Neural cell (in vitro differentiated cells): ENCODE results near the gene ODF2. TPM values are rescaled to one million over a fixed set of nuclear protein-coding genes. Genes with fewer than 3 reads are reported as not detected.
"Not testable (repeated sequence)": the region's sequence is repeated elsewhere in the genome, so short reads cannot be mapped to it uniquely, and the experiment has no call there.

Source experiments
- H2AFZ ChIP-seq: fragments of 200-600, 300-800 bp; sonication (generic), shearing (Covaris generic); 2 replicates; pipeline ENCODE4 v1.6.0; 2014; ENCODE audit warnings: low read depth, mild to moderate bottlenecking, antibody characterized with exemption, low read length, moderate library complexity
- H3F3A ChIP-seq: fragments of 200-600 bp; shearing (Covaris generic); 2 replicates; pipeline ENCODE4 v1.6.1; 2016; ENCODE audit warnings: mild to moderate bottlenecking, moderate library complexity, mixed read lengths, antibody characterized with exemption, low read length; ENCODE audit not compliant: insufficient read depth, poor library complexity, severe bottlenecking
- H3K27ac ChIP-seq: fragments of 200-600, 300-800 bp; sonication (generic), shearing (Covaris generic); 2 replicates; pipeline ENCODE4 v1.5.1; 2014; ENCODE audit warnings: mild to moderate bottlenecking, low read length, moderate library complexity
- H3K27me3 ChIP-seq: fragments of 300-800, 200-600 bp; sonication (generic), shearing (Covaris generic); 2 replicates; pipeline ENCODE4 v1.6.0; 2014; ENCODE audit warnings: mild to moderate bottlenecking, low read depth, low read length, moderate library complexity; ENCODE audit not compliant: insufficient read depth
- H3K36me3 ChIP-seq: fragments of 300-800, 200-600 bp; sonication (generic), shearing (Covaris generic); 2 replicates; pipeline ENCODE4 v1.5.1; 2014; ENCODE audit warnings: mild to moderate bottlenecking, antibody characterized with exemption, low read length, moderate library complexity; ENCODE audit not compliant: insufficient read depth
- H3K4me2 ChIP-seq: fragments of 300-800, 200-600 bp; sonication (generic), shearing (Covaris generic); 2 replicates; pipeline ENCODE4 v1.6.0; 2014; ENCODE audit warnings: mild to moderate bottlenecking, low read length
- H3K4me3 ChIP-seq: fragments of 300-800, 200-600 bp; sonication (generic), shearing (Covaris generic); 2 replicates; pipeline ENCODE4 v1.5.1; 2014; ENCODE audit warnings: mild to moderate bottlenecking, low read length, moderate library complexity
- H3K79me2 ChIP-seq: fragments of 200-600 bp; shearing (Covaris generic); replicated peaks from 2 replicates; pipeline ENCODE4 v1.6.0; 2014; ENCODE audit warnings: mild to moderate bottlenecking, low read length, moderate library complexity; ENCODE audit not compliant: insufficient read depth
- H3K9ac ChIP-seq: fragments of 300-800, 200-600 bp; sonication (generic), shearing (Covaris generic); 2 replicates; pipeline ENCODE4 v1.6.1; 2016; ENCODE audit warnings: mild to moderate bottlenecking, low read length, mixed read lengths
- H3K9me2 ChIP-seq: fragments of 200-600 bp; shearing (Covaris generic); 2 replicates; pipeline ENCODE4 v1.6.1; 2016; ENCODE audit warnings: mild to moderate bottlenecking, low read length, mixed read lengths; ENCODE audit not compliant: insufficient read depth
- H3K9me3 ChIP-seq: fragments of 200-600, 300-800 bp; sonication (generic), shearing (Covaris generic); 2 replicates; pipeline ENCODE4 v1.6.1; 2016; ENCODE audit warnings: mild to moderate bottlenecking, mixed run types, low read length, moderate library complexity, mixed read lengths
- H4K20me1 ChIP-seq: fragments of 200-600 bp; shearing (Covaris generic); 2 replicates; pipeline ENCODE4 v1.6.1; 2016; ENCODE audit warnings: mild to moderate bottlenecking, mixed run types; ENCODE audit not compliant: insufficient read depth
- EP300 ChIP-seq: fragments of 450-650 bp; conservative IDR thresholded peaks from 2 replicates; pipeline ENCODE4 v1.6.1; 2014; ENCODE audit warnings: antibody characterized with exemption, mild to moderate bottlenecking, moderate library complexity; ENCODE audit not compliant: poor library complexity, severe bottlenecking
- EZH2 ChIP-seq: fragments of 200-600, 300-800 bp; shearing (Covaris generic), sonication (generic); IDR thresholded peaks from 2 replicates; pipeline ENCODE4 v1.6.1; 2014; ENCODE audit warnings: antibody characterized with exemption, low read length, borderline replicate concordance, mild to moderate bottlenecking; ENCODE audit not compliant: insufficient read depth, poor library complexity, severe bottlenecking
- MXI1 ChIP-seq: fragments of 450-650 bp; conservative IDR thresholded peaks from 2 replicates; pipeline ENCODE4 v1.6.1; 2014; ENCODE audit warnings: antibody characterized with exemption, mild to moderate bottlenecking; ENCODE audit not compliant: poor library complexity, severe bottlenecking
- POLR2AphosphoS5 ChIP-seq: IDR thresholded peaks from 2 replicates; pipeline ENCODE4 v1.6.1; 2012
- RAD21 ChIP-seq: fragments of 450-650 bp; conservative IDR thresholded peaks from 2 replicates; pipeline ENCODE4 v1.6.1; 2014; ENCODE audit warnings: antibody characterized with exemption, mild to moderate bottlenecking, moderate library complexity
- SMC3 ChIP-seq: fragments of 450-650 bp; conservative IDR thresholded peaks from 2 replicates; pipeline ENCODE4 v1.6.1; 2014; ENCODE audit warnings: antibody characterized with exemption, mild to moderate bottlenecking, moderate library complexity; ENCODE audit not compliant: poor library complexity
- TAF1 ChIP-seq: IDR thresholded peaks from 2 replicates; pipeline ENCODE4 v1.6.1; 2012; ENCODE audit warnings: low read depth
- polyA plus RNA-seq: library from polyadenylated mRNA; depleted of rRNA; stranded (reverse); fragments of >200 nt; gene quantifications from 2 replicates; pipeline ENCODE4 v1.2.3, GENCODE V29; 2014
- TF ChIP-seq, protein P1 (sequence below): fragments of 450-650 bp; IDR thresholded peaks from 2 replicates; pipeline ENCODE4 v1.5.1; 2014; ENCODE audit warnings: antibody characterized with exemption, mild to moderate bottlenecking, moderate library complexity; ENCODE audit not compliant: poor library complexity, severe bottlenecking
- TF ChIP-seq, protein P2 (sequence below): IDR thresholded peaks from 2 replicates; pipeline ENCODE4 v1.6.1; 2012; ENCODE audit warnings: borderline replicate concordance

Gene ODF2
- polyA plus RNA-seq, 1 donor from 2014 or later: 39.3 TPM

DNA sequence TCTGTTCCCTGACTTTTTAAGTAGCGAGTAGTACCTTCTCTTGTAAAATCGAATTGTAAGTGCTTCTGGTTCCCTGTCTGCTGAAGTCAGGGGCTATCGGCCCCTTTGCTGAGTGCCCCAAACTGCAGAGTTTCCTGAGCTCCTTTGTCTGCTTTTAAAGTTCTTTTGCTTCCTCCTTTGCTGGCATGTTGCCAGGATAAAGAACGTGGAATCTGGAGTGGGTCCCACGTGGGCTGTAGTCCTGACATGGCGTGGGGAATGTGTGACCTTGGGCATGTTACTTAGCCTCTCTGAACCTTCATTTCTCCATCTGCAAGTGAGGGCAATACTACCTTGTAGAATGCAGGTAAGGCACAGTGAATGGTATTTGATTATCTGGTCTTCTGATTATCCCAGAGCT is 13.7 kb upstream of the ODF2 start:
- no peak for TF ChIP-seq RAD21
- TF ChIP-seq EP300: no peak
- TF ChIP-seq POLR2AphosphoS5: no peak
- TF ChIP-seq MXI1: no peak
- TF ChIP-seq, protein P1, sequence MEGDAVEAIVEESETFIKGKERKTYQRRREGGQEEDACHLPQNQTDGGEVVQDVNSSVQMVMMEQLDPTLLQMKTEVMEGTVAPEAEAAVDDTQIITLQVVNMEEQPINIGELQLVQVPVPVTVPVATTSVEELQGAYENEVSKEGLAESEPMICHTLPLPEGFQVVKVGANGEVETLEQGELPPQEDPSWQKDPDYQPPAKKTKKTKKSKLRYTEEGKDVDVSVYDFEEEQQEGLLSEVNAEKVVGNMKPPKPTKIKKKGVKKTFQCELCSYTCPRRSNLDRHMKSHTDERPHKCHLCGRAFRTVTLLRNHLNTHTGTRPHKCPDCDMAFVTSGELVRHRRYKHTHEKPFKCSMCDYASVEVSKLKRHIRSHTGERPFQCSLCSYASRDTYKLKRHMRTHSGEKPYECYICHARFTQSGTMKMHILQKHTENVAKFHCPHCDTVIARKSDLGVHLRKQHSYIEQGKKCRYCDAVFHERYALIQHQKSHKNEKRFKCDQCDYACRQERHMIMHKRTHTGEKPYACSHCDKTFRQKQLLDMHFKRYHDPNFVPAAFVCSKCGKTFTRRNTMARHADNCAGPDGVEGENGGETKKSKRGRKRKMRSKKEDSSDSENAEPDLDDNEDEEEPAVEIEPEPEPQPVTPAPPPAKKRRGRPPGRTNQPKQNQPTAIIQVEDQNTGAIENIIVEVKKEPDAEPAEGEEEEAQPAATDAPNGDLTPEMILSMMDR: no peak
- no peak for TF ChIP-seq SMC3
- TF ChIP-seq EZH2: no peak
- no peak for TF ChIP-seq TAF1
- TF ChIP-seq, protein P2, sequence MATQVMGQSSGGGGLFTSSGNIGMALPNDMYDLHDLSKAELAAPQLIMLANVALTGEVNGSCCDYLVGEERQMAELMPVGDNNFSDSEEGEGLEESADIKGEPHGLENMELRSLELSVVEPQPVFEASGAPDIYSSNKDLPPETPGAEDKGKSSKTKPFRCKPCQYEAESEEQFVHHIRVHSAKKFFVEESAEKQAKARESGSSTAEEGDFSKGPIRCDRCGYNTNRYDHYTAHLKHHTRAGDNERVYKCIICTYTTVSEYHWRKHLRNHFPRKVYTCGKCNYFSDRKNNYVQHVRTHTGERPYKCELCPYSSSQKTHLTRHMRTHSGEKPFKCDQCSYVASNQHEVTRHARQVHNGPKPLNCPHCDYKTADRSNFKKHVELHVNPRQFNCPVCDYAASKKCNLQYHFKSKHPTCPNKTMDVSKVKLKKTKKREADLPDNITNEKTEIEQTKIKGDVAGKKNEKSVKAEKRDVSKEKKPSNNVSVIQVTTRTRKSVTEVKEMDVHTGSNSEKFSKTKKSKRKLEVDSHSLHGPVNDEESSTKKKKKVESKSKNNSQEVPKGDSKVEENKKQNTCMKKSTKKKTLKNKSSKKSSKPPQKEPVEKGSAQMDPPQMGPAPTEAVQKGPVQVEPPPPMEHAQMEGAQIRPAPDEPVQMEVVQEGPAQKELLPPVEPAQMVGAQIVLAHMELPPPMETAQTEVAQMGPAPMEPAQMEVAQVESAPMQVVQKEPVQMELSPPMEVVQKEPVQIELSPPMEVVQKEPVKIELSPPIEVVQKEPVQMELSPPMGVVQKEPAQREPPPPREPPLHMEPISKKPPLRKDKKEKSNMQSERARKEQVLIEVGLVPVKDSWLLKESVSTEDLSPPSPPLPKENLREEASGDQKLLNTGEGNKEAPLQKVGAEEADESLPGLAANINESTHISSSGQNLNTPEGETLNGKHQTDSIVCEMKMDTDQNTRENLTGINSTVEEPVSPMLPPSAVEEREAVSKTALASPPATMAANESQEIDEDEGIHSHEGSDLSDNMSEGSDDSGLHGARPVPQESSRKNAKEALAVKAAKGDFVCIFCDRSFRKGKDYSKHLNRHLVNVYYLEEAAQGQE: no peak
- no peaks in the 10 kb centered on the region for H4K20me1 ChIP-seq
- no peaks in the 10 kb centered on the region for H3K9me2 ChIP-seq
- no peak overlapping the region for H3K4me3 ChIP-seq
- H3K9ac ChIP-seq: no peak overlapping the region
- no peaks in the 10 kb centered on the region for H3K27me3 ChIP-seq
- no peaks in the 10 kb centered on the region for H3K36me3 ChIP-seq
- H3F3A ChIP-seq: no peaks in the 10 kb centered on the region
- H3K27ac ChIP-seq: no peak overlapping the region
- no peak overlapping the region for H2AFZ ChIP-seq
- H3K9me3 ChIP-seq: no peaks in the 10 kb centered on the region
- H3K79me2 ChIP-seq: no peaks in the 10 kb centered on the region
- H3K4me2 ChIP-seq: no peak overlapping the region

DNA sequence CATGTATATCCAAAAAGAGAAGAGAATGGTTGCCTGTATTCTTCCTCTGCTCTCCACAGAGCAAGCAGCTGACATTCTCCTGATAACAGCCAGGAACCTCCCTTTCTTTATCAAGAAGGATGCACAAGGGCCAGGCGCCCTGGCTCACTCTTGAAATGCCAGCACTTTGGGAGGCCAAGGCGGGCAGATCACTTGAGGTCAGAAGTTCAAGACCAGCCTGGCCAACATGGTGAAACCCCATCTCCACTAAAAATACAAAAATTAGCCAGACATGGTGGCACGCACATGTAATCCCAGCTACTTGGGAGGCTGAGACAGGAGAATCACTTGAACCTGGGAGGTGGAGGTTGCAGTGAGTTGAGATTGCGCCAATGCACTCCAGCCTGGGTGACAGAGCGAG is 9.3 kb upstream of the ODF2 start:
- not testable (repeated sequence) for H3K9ac ChIP-seq, H3K79me2 ChIP-seq, H3K27me3 ChIP-seq, H3K4me2 ChIP-seq, H3K4me3 ChIP-seq, H3K27ac ChIP-seq, H3F3A ChIP-seq, H3K9me3 ChIP-seq, H3K9me2 ChIP-seq, H3K36me3 ChIP-seq, H2AFZ ChIP-seq, H4K20me1 ChIP-seq

DNA sequence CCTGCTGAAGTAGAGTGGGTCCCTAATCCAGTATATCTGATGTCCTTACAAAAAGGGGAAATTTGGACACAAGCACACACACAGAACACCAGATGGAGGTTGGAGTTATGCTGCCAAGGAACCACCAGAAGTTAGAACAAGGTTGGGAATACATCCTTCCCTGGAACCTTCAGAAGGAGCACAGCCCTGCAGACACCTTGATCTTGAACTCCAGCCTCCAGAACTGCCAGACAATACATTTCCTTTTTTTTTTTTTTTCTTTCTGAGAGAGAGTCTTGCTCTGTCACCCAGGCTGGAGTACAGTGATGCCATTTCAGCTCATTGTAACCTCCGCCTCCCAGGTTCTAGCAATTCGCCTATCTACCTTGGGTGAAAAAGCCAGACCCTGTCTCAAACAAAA is 7.1 kb upstream of the ODF2 start:
- H3K79me2 ChIP-seq: no peaks in the 10 kb centered on the region
- TF ChIP-seq, protein P2: no peak
- TF ChIP-seq EP300: no peak
- TF ChIP-seq SMC3: no peak
- no peak for TF ChIP-seq TAF1
- no peak for TF ChIP-seq RAD21
- TF ChIP-seq MXI1: no peak
- no peak for TF ChIP-seq EZH2
- TF ChIP-seq, protein P1: no peak
- no peak for TF ChIP-seq POLR2AphosphoS5

More for the DNA sequence above, 7.1 kb upstream of the ODF2 start:
- H3K9me3 ChIP-seq: no peaks in the 10 kb centered on the region
- no peak overlapping the region for H3K27ac ChIP-seq
- no peaks in the 10 kb centered on the region for H3K27me3 ChIP-seq
- no peak overlapping the region for H2AFZ ChIP-seq
- H3K9me2 ChIP-seq: no peaks in the 10 kb centered on the region
- H4K20me1 ChIP-seq: no peaks in the 10 kb centered on the region
- no peak overlapping the region for H3K4me2 ChIP-seq
- no peak overlapping the region for H3K4me3 ChIP-seq
- H3K36me3 ChIP-seq: no peaks in the 10 kb centered on the region
- no peak overlapping the region for H3K9ac ChIP-seq
- no peaks in the 10 kb centered on the region for H3F3A ChIP-seq
